ENCODE measurements around the gene GAA. TPM values are rescaled to one million over a fixed set of nuclear protein-coding genes. Genes with fewer than 3 reads are reported as not detected.

Gene GAA
- total RNA-seq, 1 experiment from 2014 or later = 36.1 TPM

- DNase-seq (ENCODE audit: low read depth, low spot score) (no peak), ATAC-seq (no peak)
- BruUV-seq (replicated peaks) = no TSS peak
- no peak overlapping the region for H3K27ac ChIP-seq (ENCODE audit: low read length)
- no peak for TF ChIP-seq CTCF (IDR thresholded peaks at IDR 0.05)
- no peak for TF ChIP-seq SIN3A (IDR thresholded peaks at IDR 0.05; ENCODE audit: borderline replicate concordance, insufficient read depth, low read depth, low read length)
- no peak for TF ChIP-seq TCF7L2 (IDR thresholded peaks at IDR 0.05; ENCODE audit: low read depth, low read length)
- TF ChIP-seq, protein P1, sequence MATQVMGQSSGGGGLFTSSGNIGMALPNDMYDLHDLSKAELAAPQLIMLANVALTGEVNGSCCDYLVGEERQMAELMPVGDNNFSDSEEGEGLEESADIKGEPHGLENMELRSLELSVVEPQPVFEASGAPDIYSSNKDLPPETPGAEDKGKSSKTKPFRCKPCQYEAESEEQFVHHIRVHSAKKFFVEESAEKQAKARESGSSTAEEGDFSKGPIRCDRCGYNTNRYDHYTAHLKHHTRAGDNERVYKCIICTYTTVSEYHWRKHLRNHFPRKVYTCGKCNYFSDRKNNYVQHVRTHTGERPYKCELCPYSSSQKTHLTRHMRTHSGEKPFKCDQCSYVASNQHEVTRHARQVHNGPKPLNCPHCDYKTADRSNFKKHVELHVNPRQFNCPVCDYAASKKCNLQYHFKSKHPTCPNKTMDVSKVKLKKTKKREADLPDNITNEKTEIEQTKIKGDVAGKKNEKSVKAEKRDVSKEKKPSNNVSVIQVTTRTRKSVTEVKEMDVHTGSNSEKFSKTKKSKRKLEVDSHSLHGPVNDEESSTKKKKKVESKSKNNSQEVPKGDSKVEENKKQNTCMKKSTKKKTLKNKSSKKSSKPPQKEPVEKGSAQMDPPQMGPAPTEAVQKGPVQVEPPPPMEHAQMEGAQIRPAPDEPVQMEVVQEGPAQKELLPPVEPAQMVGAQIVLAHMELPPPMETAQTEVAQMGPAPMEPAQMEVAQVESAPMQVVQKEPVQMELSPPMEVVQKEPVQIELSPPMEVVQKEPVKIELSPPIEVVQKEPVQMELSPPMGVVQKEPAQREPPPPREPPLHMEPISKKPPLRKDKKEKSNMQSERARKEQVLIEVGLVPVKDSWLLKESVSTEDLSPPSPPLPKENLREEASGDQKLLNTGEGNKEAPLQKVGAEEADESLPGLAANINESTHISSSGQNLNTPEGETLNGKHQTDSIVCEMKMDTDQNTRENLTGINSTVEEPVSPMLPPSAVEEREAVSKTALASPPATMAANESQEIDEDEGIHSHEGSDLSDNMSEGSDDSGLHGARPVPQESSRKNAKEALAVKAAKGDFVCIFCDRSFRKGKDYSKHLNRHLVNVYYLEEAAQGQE (IDR thresholded peaks at IDR 0.05; ENCODE audit: insufficient read depth in 1 of 2, low read depth in 2 of 2, low read length in 1 of 2) = no peak
- no peak for TF ChIP-seq POLR2AphosphoS5 (IDR thresholded peaks at IDR 0.05; ENCODE audit: low read depth, low read length)
- H3K4me3 ChIP-seq (ENCODE audit: low read depth in 2 of 2, low read length in 2 of 2) = no peak overlapping the region
- ChIA-PET POLR2A (no interaction called here), CTCF (no interaction called here)
- intact Hi-C loops (cut with micrococcal nuclease; ENCODE audit: unreplicated experiment) (no loop called here), in situ Hi-C loops (cut with HindIII; ENCODE audit: low pct_unique_long_range_greater_than_20kb, low sequenced_read_pairs) (no loop called here)
- H3K36me3 ChIP-seq (ENCODE audit: control insufficient read depth, insufficient read depth, low read length) = no peaks in the 10 kb centered on the region; the same call in 1 of the 2 replicates
- H3K9me3 ChIP-seq (ENCODE audit: control insufficient read depth, insufficient read depth, low read depth, low read length) = no peaks in the 10 kb centered on the region
- H3K27me3 ChIP-seq (ENCODE audit: control insufficient read depth, insufficient read depth, low read length) = no peaks in the 10 kb centered on the region
- peaks cover 11% of the 10 kb centered on the region for H3K4me1 ChIP-seq (ENCODE audit: control insufficient read depth, insufficient read depth, low read length)
These were observed 1.4 kb upstream of the GAA start for GRCh38 chr17:80100035-80100323.

GRCh38 chr17:80101946-80102663, 724 bp downstream of the GAA start:
- CTCF ChIA-PET = interaction anchor here (0.5 to 1.1 kb wide), 12 partner anchors 8 to 273 kb away, joined by 3 to 6 read pairs (median 4); no protein-coding TSS in a partner anchor
- TSS peak; percentile 87 for BruUV-seq (replicated peaks)
- Histone ChIP-seq H3K4me1 (ENCODE audit: control insufficient read depth, insufficient read depth, low read length) (peaks cover 11% of the 10 kb centered on the region), H3K4me3 (ENCODE audit: low read depth in 2 of 2, low read length in 2 of 2) (peak overlapping the region; percentile 76 to 81), H3K27ac (ENCODE audit: low read length) (peak overlapping the region; percentile 81), H3K27me3 (ENCODE audit: control insufficient read depth, insufficient read depth, low read length) (no peaks in the 10 kb centered on the region), H3K36me3 (ENCODE audit: control insufficient read depth, insufficient read depth, low read length) (no peaks in the 10 kb centered on the region; the same call in 1 of the 2 replicates), H3K9me3 (ENCODE audit: control insufficient read depth, insufficient read depth, low read depth, low read length) (no peaks in the 10 kb centered on the region)
- ATAC-seq = peak; percentile 21
- POLR2A ChIA-PET = interaction anchor here (0.6 kb wide), 1 partner anchor 65 kb away, joined by 3 read pairs; no protein-coding TSS in a partner anchor
- DNase-seq (ENCODE audit: low read depth, low spot score) = no peak
- TF ChIP-seq, protein P1 (IDR thresholded peaks at IDR 0.05; ENCODE audit: insufficient read depth in 1 of 2, low read depth in 2 of 2, low read length in 1 of 2) = no peak
- TF ChIP-seq SIN3A (IDR thresholded peaks at IDR 0.05; ENCODE audit: borderline replicate concordance, insufficient read depth, low read depth, low read length) = no peak
- no peak for TF ChIP-seq CTCF (IDR thresholded peaks at IDR 0.05)
- TF ChIP-seq TCF7L2 (IDR thresholded peaks at IDR 0.05; ENCODE audit: low read depth, low read length) = no peak
- TF ChIP-seq POLR2AphosphoS5 (IDR thresholded peaks at IDR 0.05; ENCODE audit: low read depth, low read length) = no peak
- in situ Hi-C loops (cut with HindIII; ENCODE audit: low pct_unique_long_range_greater_than_20kb, low sequenced_read_pairs) (no loop called here), intact Hi-C loops (cut with micrococcal nuclease; ENCODE audit: unreplicated experiment) (no loop called here)

Data from Panc1 (cell line).